ENCODE measurements around the gene TMEM87B. TPM values are rescaled to one million over a fixed set of nuclear protein-coding genes. Genes with fewer than 3 reads are reported as not detected.
A peak's percentile ranks its signal among the peaks of the same experiment; 100 is the strongest.

Gene TMEM87B
- total RNA-seq, 1 experiment from 2014 or later = 14.8 TPM

DNA sequence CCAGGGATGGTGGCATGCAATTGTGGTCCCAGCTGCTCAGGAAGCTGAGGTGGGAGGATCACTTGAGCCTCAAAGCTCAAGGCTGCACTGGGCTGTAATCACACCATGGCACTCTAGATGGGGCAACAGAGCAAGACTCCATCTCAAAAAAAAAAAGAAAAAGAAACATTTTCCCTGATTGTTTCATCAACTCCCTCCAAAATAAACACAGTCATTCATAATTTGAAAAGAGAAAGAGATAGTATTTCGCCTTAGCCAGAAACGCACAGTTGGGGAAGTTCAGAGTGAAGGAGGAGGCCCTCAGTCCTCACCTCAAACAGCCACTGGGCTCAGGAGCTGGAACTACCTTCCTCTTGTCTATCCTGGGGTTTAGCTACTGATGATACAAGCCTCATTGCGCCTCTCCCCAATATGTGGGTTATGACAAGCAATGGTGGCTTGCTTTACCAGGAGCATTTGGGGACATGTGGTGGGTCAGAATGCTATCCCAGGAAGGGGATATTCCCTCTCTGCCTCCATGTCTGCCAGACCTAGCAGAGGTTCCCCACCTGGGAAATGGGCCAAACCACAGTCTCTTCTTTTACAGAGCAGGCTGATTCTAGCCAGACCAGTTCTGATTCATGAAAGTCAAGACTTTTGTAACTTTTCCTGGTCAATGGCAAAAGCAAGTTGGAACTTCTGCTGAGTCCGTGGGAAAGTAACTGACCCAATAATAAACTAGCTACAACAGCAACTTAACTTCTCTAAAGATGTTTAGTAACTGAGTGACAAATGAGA, 22.2 kb upstream of the TMEM87B start (continued):
- TF ChIP-seq YY1 (IDR thresholded peaks at IDR 0.05; ENCODE audit: extremely low read depth, insufficient replicate concordance, low read depth, low read length) (peak; percentile 16), FOSL1 (IDR thresholded peaks at IDR 0.05; ENCODE audit: low read depth) (peak; percentile 28; the same call in 1 of the 2 replicates), SIN3A (IDR thresholded peaks at IDR 0.05; ENCODE audit: low read depth) (no peak), SP1 (IDR thresholded peaks at IDR 0.05; ENCODE audit: low read depth) (peak; percentile 56; the same call in 1 of the 2 replicates)
- TF ChIP-seq, protein P1, sequence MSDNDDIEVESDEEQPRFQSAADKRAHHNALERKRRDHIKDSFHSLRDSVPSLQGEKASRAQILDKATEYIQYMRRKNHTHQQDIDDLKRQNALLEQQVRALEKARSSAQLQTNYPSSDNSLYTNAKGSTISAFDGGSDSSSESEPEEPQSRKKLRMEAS (IDR thresholded peaks at IDR 0.05) = peak; percentile 26; the same call in 1 of the 2 replicates

DNA sequence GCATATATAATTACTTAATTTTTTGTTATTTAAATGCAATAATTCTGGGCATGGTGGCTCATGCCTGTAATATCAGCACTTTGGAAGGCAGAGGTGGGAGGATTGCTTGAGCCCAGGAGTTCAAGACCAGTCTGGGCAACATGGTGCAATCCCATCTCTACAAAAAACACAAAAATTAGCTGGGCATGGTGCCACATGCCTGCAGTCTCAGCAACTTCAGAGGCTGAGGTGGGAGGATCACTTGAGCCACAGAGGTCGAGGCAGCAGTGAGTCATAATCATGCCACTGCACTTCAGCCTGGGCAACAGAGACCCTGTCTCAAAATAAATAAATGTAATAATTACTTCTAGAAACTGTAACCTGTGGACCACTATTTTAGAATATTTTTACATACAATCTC, 21.5 kb upstream of the TMEM87B start:
- Histone ChIP-seq H3K27ac (ENCODE audit: low read depth, low read length) (peak overlapping the region; percentile 17; the same call in 1 of the 2 replicates), H4K20me1 (ENCODE audit: insufficient read depth) (no peaks in the 10 kb centered on the region), H3K9me2 (ENCODE audit: insufficient read depth) (no peaks in the 10 kb centered on the region), H3K27me3 (ENCODE audit: insufficient read depth, low read length) (no peaks in the 10 kb centered on the region), H3K9ac (ENCODE audit: low read length) (no peak overlapping the region), H3K36me3 (ENCODE audit: control insufficient read depth in 1 of 2, insufficient read depth in 2 of 2, low read length in 2 of 2) (no peaks in the 10 kb centered on the region), H3K4me3 (replicated peaks in 1 of 2; ENCODE audit: low read depth in 1 of 2, low read length in 2 of 2) (no peak overlapping the region), H3K79me2 (ENCODE audit: insufficient read depth, low read length) (no peaks in the 10 kb centered on the region), H3K4me2 (ENCODE audit: low read length) (peak overlapping the region; percentile 57), H3K4me1 (ENCODE audit: control insufficient read depth in 1 of 2, insufficient read depth in 2 of 2, low read length in 2 of 2) (peaks cover 29 to 30% of the 10 kb centered on the region in 2 experiments), H2AFZ (ENCODE audit: low read depth, low read length, poor library complexity, severe bottlenecking) (no peak overlapping the region), H3K9me3 (ENCODE audit: control insufficient read depth in 1 of 2, insufficient read depth in 1 of 2, low read depth in 1 of 2, low read length in 2 of 2) (peaks cover 4 to 5% of the 10 kb centered on the region in 2 experiments; a peak in 1 of 4 replicates)
- RAD21 ChIA-PET (ENCODE audit: low non-redundant PET in 1 of 2, low total read pairs in 2 of 2, uncharacterized antibody in 2 of 2, unreplicated experiment in 2 of 2) = no interaction called here
- TF ChIP-seq FOSL1 (IDR thresholded peaks at IDR 0.05; ENCODE audit: low read depth) (peak; percentile 45; the same call in 1 of the 2 replicates), EGR1 (IDR thresholded peaks at IDR 0.05; ENCODE audit: low read depth) (peak; percentile 32; the same call in 1 of the 2 replicates), CEBPB (IDR thresholded peaks at IDR 0.05; ENCODE audit: low read depth) (peak; percentile 63; the same call in 1 of the 2 replicates), POLR2AphosphoS5 (IDR thresholded peaks at IDR 0.05; ENCODE audit: low read depth, low read length) (0 out of 2 replicates have a peak, but pooled peaks have one; percentile 23), CBX3 (IDR thresholded peaks at IDR 0.05; ENCODE audit: low read depth) (peak; percentile 71), POLR2A (IDR thresholded peaks at IDR 0.05; ENCODE audit: borderline replicate concordance, extremely low read depth, insufficient read depth, insufficient read length) (no peak), SRF (IDR thresholded peaks at IDR 0.05; ENCODE audit: low read depth) (no peak), JUND (IDR thresholded peaks at IDR 0.05) (peak; percentile 54), ZFX (IDR thresholded peaks at IDR 0.05) (no peak)
- TF ChIP-seq, protein P2, sequence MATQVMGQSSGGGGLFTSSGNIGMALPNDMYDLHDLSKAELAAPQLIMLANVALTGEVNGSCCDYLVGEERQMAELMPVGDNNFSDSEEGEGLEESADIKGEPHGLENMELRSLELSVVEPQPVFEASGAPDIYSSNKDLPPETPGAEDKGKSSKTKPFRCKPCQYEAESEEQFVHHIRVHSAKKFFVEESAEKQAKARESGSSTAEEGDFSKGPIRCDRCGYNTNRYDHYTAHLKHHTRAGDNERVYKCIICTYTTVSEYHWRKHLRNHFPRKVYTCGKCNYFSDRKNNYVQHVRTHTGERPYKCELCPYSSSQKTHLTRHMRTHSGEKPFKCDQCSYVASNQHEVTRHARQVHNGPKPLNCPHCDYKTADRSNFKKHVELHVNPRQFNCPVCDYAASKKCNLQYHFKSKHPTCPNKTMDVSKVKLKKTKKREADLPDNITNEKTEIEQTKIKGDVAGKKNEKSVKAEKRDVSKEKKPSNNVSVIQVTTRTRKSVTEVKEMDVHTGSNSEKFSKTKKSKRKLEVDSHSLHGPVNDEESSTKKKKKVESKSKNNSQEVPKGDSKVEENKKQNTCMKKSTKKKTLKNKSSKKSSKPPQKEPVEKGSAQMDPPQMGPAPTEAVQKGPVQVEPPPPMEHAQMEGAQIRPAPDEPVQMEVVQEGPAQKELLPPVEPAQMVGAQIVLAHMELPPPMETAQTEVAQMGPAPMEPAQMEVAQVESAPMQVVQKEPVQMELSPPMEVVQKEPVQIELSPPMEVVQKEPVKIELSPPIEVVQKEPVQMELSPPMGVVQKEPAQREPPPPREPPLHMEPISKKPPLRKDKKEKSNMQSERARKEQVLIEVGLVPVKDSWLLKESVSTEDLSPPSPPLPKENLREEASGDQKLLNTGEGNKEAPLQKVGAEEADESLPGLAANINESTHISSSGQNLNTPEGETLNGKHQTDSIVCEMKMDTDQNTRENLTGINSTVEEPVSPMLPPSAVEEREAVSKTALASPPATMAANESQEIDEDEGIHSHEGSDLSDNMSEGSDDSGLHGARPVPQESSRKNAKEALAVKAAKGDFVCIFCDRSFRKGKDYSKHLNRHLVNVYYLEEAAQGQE (IDR thresholded peaks at IDR 0.05; ENCODE audit: low read depth) = no peak
- TF ChIP-seq, protein P1 (IDR thresholded peaks at IDR 0.05) = peak; percentile 1; the same call in 1 of the 2 replicates
- TF ChIP-seq, protein P3, sequence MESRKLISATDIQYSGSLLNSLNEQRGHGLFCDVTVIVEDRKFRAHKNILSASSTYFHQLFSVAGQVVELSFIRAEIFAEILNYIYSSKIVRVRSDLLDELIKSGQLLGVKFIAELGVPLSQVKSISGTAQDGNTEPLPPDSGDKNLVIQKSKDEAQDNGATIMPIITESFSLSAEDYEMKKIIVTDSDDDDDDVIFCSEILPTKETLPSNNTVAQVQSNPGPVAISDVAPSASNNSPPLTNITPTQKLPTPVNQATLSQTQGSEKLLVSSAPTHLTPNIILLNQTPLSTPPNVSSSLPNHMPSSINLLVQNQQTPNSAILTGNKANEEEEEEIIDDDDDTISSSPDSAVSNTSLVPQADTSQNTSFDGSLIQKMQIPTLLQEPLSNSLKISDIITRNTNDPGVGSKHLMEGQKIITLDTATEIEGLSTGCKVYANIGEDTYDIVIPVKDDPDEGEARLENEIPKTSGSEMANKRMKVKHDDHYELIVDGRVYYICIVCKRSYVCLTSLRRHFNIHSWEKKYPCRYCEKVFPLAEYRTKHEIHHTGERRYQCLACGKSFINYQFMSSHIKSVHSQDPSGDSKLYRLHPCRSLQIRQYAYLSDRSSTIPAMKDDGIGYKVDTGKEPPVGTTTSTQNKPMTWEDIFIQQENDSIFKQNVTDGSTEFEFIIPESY (IDR thresholded peaks at IDR 0.05; ENCODE audit: extremely low read depth, insufficient replicate concordance, low read length) = no peak
- TF ChIP-seq, protein P4, sequence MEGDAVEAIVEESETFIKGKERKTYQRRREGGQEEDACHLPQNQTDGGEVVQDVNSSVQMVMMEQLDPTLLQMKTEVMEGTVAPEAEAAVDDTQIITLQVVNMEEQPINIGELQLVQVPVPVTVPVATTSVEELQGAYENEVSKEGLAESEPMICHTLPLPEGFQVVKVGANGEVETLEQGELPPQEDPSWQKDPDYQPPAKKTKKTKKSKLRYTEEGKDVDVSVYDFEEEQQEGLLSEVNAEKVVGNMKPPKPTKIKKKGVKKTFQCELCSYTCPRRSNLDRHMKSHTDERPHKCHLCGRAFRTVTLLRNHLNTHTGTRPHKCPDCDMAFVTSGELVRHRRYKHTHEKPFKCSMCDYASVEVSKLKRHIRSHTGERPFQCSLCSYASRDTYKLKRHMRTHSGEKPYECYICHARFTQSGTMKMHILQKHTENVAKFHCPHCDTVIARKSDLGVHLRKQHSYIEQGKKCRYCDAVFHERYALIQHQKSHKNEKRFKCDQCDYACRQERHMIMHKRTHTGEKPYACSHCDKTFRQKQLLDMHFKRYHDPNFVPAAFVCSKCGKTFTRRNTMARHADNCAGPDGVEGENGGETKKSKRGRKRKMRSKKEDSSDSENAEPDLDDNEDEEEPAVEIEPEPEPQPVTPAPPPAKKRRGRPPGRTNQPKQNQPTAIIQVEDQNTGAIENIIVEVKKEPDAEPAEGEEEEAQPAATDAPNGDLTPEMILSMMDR (IDR thresholded peaks at IDR 0.05 in 2 of 3, conservative IDR thresholded peaks at IDR 0.05 in 1 of 3; ENCODE audit: borderline replicate concordance in 1 of 3, insufficient read depth in 1 of 3, low read depth in 2 of 3, low read length in 2 of 3) = no peak
- no TSS peak for BruUV-seq (replicated peaks)
- POLR2A ChIA-PET = no interaction called here
- peak; percentile 72 for ATAC-seq
- CTCF ChIA-PET = no interaction called here
- peak; percentile 52 for DNase-seq (ENCODE audit: low read depth, low spot score)
- intact Hi-C loops (cut with micrococcal nuclease) = loop anchor here (5.0 kb wide), 1 partner anchor 56 kb away; no protein-coding TSS in a partner anchor

Data from HCT116 (cell line).